Parathyroid adenoma (tissue), 2 donors: ENCODE data around the gene ITPKC.
A peak's percentile ranks its signal among the peaks of the same experiment; 100 is the strongest.

ENCODE experiments used
- H2AFZ ChIP-seq: fragments of 300-600 bp; sonication (generic); one replicate; pipeline ENCODE4 v1.7.0; 2017; ENCODE audit warnings: antibody characterized with exemption, mild to moderate bottlenecking
- H3K27ac ChIP-seq: fragments of 300-600 bp; sonication (generic); one replicate; pipeline ENCODE4 v1.7.0; 2017
- H3K27me3 ChIP-seq: fragments of 300-600 bp; sonication (generic); one replicate; pipeline ENCODE4 v1.7.0; 2017; ENCODE audit warnings: low read length; ENCODE audit not compliant: control insufficient read depth, insufficient read depth
- H3K36me3 ChIP-seq: fragments of 300-600 bp; sonication (generic); one replicate; pipeline ENCODE4 v1.7.0; 2017; ENCODE audit warnings: low read length; ENCODE audit not compliant: control insufficient read depth, insufficient read depth
- H3K4me1 ChIP-seq: fragments of 300-600 bp; sonication (generic); one replicate; pipeline ENCODE4 v1.7.0; 2017; ENCODE audit warnings: control low read depth
- H3K4me2 ChIP-seq: fragments of 300-600 bp; sonication (generic); one replicate; pipeline ENCODE4 v1.7.0; 2017; ENCODE audit warnings: low read length
- H3K4me3 ChIP-seq: fragments of 300-600 bp; sonication (generic); one replicate; pipeline ENCODE4 v1.7.0; 2017; ENCODE audit warnings: low read depth, low read length
- H3K79me2 ChIP-seq: fragments of 300-600 bp; sonication (generic); one replicate; pipeline ENCODE4 v1.7.0; 2017; ENCODE audit warnings: control low read depth
- H3K9ac ChIP-seq: fragments of 300-600 bp; sonication (generic); one replicate; pipeline ENCODE4 v1.7.0; 2017; ENCODE audit warnings: mild to moderate bottlenecking
- H3K9me3 ChIP-seq: fragments of 300-600 bp; sonication (generic); one replicate; pipeline ENCODE4 v1.7.0; 2017; ENCODE audit warnings: low read length; ENCODE audit not compliant: control insufficient read depth
- CTCF ChIP-seq: fragments of 300-600 bp; sonication (generic); IDR thresholded peaks from one replicate; pipeline ENCODE4 v1.7.0; 2017; ENCODE audit warnings: antibody characterized with exemption, mild to moderate bottlenecking
- donor health status: primary hyperparathyroidism.

ITPKC gene

GRCh38 chr19:40689339-40690049, 27.4 kb upstream of the ITPKC start:
- H3K4me1 ChIP-seq = peaks cover 3% of the 10 kb centered on the region
- TF ChIP-seq CTCF = no peak
- H3K9me3 ChIP-seq = no peaks in the 10 kb centered on the region
- no peak overlapping the region for H3K9ac ChIP-seq
- H2AFZ ChIP-seq = no peak overlapping the region
- H3K4me2 ChIP-seq = no peak overlapping the region
- H3K27me3 ChIP-seq = no peaks in the 10 kb centered on the region
- no peaks in the 10 kb centered on the region for H3K79me2 ChIP-seq
- no peak overlapping the region for H3K4me3 ChIP-seq
- no peak overlapping the region for H3K27ac ChIP-seq
- H3K36me3 ChIP-seq = no peaks in the 10 kb centered on the region

GRCh38 chr19:40690050-40690692, 26.7 kb upstream of the ITPKC start, which contains the start of gene NUMBL:
Gene NUMBL, minus strand, starts transcription at chr19:40690651. Its CDS starts 168 bp downstream, at chr19:40690483.
- peaks cover 3% of the 10 kb centered on the region for H3K4me1 ChIP-seq
- peak within 1 kb of the TSS; percentile 61 for H3K4me2 ChIP-seq
- H3K9me3 ChIP-seq = no peaks in the 10 kb centered on the region
- H3K27me3 ChIP-seq = no peaks in the 10 kb centered on the region
- no peak within 1 kb of the TSS for H3K9ac ChIP-seq
- no peaks in the 10 kb centered on the region for H3K79me2 ChIP-seq
- TF ChIP-seq CTCF = no peak
- peak within 1 kb of the TSS; percentile 41 for H3K27ac ChIP-seq
- peak within 1 kb of the TSS; percentile 73 for H2AFZ ChIP-seq
- H3K4me3 ChIP-seq = peak within 1 kb of the TSS; percentile 38
- H3K36me3 ChIP-seq = no peaks in the 10 kb centered on the region

- Histone ChIP-seq H3K36me3 (no peaks in the 10 kb centered on the region), H3K79me2 (no peaks in the 10 kb centered on the region), H3K4me3 (peak overlapping the region; percentile 38), H3K4me1 (peaks cover 3% of the 10 kb centered on the region), H3K4me2 (peak overlapping the region; percentile 61), H3K27ac (peak overlapping the region; percentile 41), H3K9me3 (no peaks in the 10 kb centered on the region), H3K9ac (no peak overlapping the region), H3K27me3 (no peaks in the 10 kb centered on the region), H2AFZ (peak overlapping the region; percentile 73)
- TF ChIP-seq CTCF = no peak
Measured at GRCh38 chr19:40690693-40691420, 26.1 kb upstream of the ITPKC start.

- no peak overlapping the region for H2AFZ ChIP-seq
- no peaks in the 10 kb centered on the region for H3K36me3 ChIP-seq
- no peaks in the 10 kb centered on the region for H3K9me3 ChIP-seq
- no peak overlapping the region for H3K4me2 ChIP-seq
- no peak overlapping the region for H3K9ac ChIP-seq
- no peak overlapping the region for H3K27ac ChIP-seq
- H3K4me1 ChIP-seq = peaks cover 3% of the 10 kb centered on the region
- H3K4me3 ChIP-seq = no peak overlapping the region
- no peaks in the 10 kb centered on the region for H3K27me3 ChIP-seq
- no peak for TF ChIP-seq CTCF
- no peaks in the 10 kb centered on the region for H3K79me2 ChIP-seq
Measured at GRCh38 chr19:40691421-40692211, 25.3 kb upstream of the ITPKC start.
